H7 (cell line): ENCODE results near the gene GAB2. TPM values are rescaled to one million over a fixed set of nuclear protein-coding genes. Genes with fewer than 3 reads are reported as not detected.

Experiments
- DNase-seq: peaks from one replicate; pipeline ENCODE4 v3.0.0; 2012
- H3K27me3 ChIP-seq: 2 replicates; pipeline ENCODE4 v1.6.0; 2011; ENCODE audit warnings: mild to moderate bottlenecking, low read length; ENCODE audit not compliant: control insufficient read depth, insufficient read depth
- H3K36me3 ChIP-seq: replicated peaks from 2 replicates; pipeline ENCODE4 v1.5.1; 2011; ENCODE audit warnings: low read length; ENCODE audit not compliant: control insufficient read depth, insufficient read depth
- H3K4me3 ChIP-seq: 2 replicates; pipeline ENCODE4 v1.5.1; 2011; ENCODE audit warnings: low read depth, mild to moderate bottlenecking, control low read depth, low read length, moderate library complexity; ENCODE audit not compliant: insufficient read depth
- total RNA-seq: library from RNA; depleted of rRNA; stranded (reverse); fragments of >200 nt; shearing (Covaris generic); gene quantifications from 2 replicates; pipeline ENCODE4 v1.2.3, GENCODE V29; 2014

GAB2 gene
- total RNA-seq, 1 experiment from 2014 or later = 9.6 TPM

- Histone ChIP-seq H3K36me3 (no peaks in the 10 kb centered on the region; the same call in none of the 2 replicates), H3K27me3 (no peaks in the 10 kb centered on the region), H3K4me3 (no peak overlapping the region)
- DNase-seq = no peak
Observed at GRCh38 chr11:78208257-78209165, 209.1 kb downstream of the GAB2 start.

DNA sequence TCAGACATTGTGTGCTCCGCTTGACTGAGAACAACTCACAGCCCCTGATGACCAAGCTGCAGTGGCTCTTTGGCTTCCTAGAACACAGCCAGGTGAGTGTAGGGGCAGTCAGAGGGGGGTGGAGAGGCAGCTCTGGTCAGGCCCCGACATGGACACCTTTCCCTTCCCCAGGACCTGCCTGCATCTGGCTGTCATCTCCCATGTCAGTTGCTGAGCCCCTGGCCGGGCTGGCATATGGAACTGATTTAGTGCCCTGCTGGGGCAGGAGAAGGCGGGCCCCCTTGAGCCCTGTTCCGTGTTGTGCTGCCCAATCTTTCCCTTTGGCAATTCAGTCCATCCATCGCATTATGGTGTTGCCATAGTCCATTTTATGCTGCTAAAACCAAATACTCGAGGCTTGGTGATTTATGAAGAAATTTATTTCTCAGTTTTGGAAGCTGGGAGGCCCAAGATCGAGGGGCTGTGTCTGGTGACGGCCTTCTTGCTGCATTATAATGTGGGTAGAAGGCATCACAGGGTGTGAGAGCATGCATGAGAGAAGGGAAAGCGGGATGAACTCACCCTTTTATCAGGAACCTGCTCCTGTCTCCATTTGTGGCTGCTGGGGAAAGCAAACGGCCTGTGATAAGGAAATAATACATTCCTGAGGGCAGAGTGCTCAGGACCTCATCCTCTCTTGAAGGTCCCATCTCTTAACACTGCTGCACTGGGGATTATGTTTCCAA lies 209.9 kb downstream of the GAB2 start:
- Histone ChIP-seq H3K36me3 (no peaks in the 10 kb centered on the region; the same call in none of the 2 replicates), H3K27me3 (no peaks in the 10 kb centered on the region), H3K4me3 (no peak overlapping the region)
- DNase-seq = no peak

DNA sequence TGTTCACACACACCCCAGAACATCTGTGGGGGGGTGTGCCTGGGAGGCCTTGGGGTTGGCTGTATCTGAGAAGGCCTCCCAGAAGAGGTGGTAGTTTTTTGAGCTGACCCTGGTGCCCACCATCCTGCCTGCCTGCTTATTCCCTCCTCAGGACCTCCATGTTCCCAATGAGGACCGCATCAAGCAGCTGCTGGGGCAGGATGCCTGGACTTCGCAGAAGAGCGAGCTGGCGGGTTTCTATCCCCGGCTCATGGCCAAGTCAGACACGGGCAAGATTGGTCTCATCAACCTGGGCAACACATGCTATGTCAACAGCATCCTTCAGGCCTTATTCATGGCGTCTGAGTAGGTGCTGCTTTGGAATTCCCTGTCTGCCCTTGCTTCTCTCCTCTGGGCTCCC lies 211.9 kb downstream of the GAB2 start:
- H3K27me3 ChIP-seq = no peaks in the 10 kb centered on the region
- no peak overlapping the region for H3K4me3 ChIP-seq
- DNase-seq = no peak
- peaks cover 1% of the 10 kb centered on the region for H3K36me3 ChIP-seq

DNA sequence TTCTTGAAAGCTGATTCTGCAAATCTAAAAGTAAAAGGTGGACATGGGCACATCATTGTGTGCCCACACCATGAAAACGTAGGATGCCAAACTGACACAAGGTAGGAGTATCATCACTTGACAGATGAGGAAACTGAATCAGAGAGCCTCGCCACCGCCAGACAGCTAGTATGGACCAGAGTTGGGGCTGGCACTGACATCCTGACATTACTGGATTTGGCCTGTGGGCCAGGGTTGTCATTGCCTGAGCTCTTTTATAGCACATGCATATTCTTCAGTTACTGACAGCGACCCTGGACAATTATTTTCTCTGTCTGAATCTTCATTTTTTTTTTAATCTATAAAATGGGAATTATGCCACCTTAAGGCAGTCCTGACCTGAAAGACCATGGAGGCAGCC lies 212.4 kb downstream of the GAB2 start:
- Histone ChIP-seq H3K36me3 (peaks cover 1% of the 10 kb centered on the region), H3K27me3 (no peaks in the 10 kb centered on the region), H3K4me3 (no peak overlapping the region)
- DNase-seq = no peak

DNA sequence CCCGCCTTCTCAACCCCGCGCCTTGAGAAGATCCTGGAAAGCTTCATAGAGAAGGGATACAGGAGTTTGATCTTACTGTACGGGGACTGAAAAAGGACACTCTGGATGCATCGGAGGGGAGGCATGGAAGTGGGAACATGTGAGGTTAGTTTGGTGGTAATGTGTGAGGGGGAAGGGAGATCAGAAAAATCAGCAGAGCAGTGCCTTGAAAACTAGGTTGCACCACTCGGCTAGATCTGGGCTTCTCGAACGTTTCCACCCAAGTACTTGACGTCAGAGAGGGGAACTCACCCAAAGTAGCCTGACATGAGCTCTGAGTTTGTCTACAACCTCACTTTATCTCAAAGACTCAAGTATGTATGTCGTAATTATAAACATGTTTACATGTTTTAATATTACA lies 214.4 kb downstream of the GAB2 start:
- Histone ChIP-seq H3K27me3 (no peaks in the 10 kb centered on the region), H3K4me3 (no peak overlapping the region), H3K36me3 (peaks cover 1% of the 10 kb centered on the region)
- DNase-seq = no peak

- no peak overlapping the region for H3K4me3 ChIP-seq
- peaks cover 1% of the 10 kb centered on the region for H3K36me3 ChIP-seq
- no peak for DNase-seq
- no peaks in the 10 kb centered on the region for H3K27me3 ChIP-seq
Observed at GRCh38 chr11:78202733-78203167, 214.9 kb downstream of the GAB2 start.

- Histone ChIP-seq H3K4me3 (no peak overlapping the region), H3K36me3 (peaks cover 1% of the 10 kb centered on the region), H3K27me3 (no peaks in the 10 kb centered on the region)
Observed at GRCh38 chr11:78201096-78201818, 216.4 kb downstream of the GAB2 start.

GRCh38 chr11:78200553-78200952 lies 217.1 kb downstream of the GAB2 start:
- H3K36me3 ChIP-seq = peaks cover 1% of the 10 kb centered on the region
- H3K4me3 ChIP-seq = no peak overlapping the region
- H3K27me3 ChIP-seq = no peaks in the 10 kb centered on the region
- peak; percentile 28 for DNase-seq

More at GRCh38 chr11:78201096-78201818, 216.4 kb downstream of the GAB2 start:
- DNase-seq = no peak

DNA sequence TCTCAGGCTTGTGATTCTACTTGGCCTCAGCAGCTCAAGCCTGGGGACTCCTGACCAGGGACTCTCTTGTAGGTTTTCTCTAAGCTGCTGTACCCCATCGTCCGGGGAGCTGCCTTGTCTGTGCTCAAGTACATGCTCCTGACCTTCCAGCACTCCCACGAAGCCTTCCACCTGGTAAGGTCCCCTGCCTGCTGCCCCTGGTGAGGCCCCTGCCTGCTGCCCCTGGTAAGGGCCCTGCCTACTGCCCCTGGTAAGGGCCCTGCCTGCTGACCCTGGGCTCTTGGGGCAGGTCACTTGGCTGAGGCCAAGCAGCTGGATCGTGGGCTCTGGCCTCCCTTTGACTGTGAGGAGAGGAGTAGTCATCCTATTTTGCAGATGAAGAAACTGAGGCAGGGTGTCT lies 217.6 kb downstream of the GAB2 start:
- Histone ChIP-seq H3K4me3 (no peak overlapping the region), H3K27me3 (no peaks in the 10 kb centered on the region), H3K36me3 (peaks cover 1% of the 10 kb centered on the region)
- no peak for DNase-seq

GRCh38 chr11:78199653-78200015 lies 218.0 kb downstream of the GAB2 start:
- Histone ChIP-seq H3K4me3 (no peak overlapping the region), H3K27me3 (no peaks in the 10 kb centered on the region), H3K36me3 (peaks cover 1% of the 10 kb centered on the region)
- DNase-seq = no peak

- H3K36me3 ChIP-seq = peaks cover 1% of the 10 kb centered on the region
- H3K27me3 ChIP-seq = no peaks in the 10 kb centered on the region
- no peak overlapping the region for H3K4me3 ChIP-seq
- peak; percentile 26 for DNase-seq
Observed at GRCh38 chr11:78199015-78199652, 218.5 kb downstream of the GAB2 start.

- Histone ChIP-seq H3K4me3 (no peak overlapping the region), H3K27me3 (no peaks in the 10 kb centered on the region), H3K36me3 (peaks cover 1% of the 10 kb centered on the region)
- DNase-seq = no peak
Observed at GRCh38 chr11:78197816-78198215, 219.8 kb downstream of the GAB2 start.

GRCh38 chr11:78196661-78197091 lies 220.9 kb downstream of the GAB2 start:
- H3K36me3 ChIP-seq = peaks cover 1% of the 10 kb centered on the region
- DNase-seq = peak; percentile 46
- no peak overlapping the region for H3K4me3 ChIP-seq
- H3K27me3 ChIP-seq = no peaks in the 10 kb centered on the region

DNA sequence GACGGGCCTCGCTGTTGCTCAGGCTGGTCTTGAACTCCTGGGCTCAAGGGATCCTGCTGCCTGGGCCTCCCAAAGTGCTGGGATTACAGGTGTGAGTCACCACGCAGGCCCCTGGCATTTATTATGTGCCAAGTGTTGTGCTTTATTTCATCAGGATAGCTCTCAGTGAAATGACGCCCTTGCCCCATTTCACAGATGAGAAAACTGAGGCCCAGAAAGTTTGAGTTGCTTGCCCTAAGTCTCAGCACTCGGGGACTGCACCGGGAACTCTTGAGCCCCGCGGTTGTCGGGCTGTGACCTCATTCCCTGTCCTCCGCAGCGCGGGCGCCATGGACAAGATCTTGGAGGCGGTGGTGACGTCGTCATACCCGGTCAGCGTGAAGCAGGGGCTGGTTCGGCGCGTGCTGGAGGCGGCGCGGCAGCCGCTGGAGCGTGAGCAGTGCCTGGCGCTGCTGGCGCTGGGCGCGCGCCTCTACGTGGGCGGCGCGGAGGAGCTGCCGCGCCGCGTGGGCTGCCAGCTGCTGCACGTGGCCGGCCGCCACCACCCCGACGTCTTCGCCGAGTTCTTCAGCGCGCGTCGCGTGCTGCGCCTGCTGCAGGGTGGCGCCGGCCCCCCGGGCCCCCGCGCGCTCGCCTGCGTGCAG lies 221.6 kb downstream of the GAB2 start:
- H3K4me3 ChIP-seq = no peak overlapping the region

More for the DNA sequence above, 221.6 kb downstream of the GAB2 start:
- Histone ChIP-seq H3K36me3 (peaks cover 1% of the 10 kb centered on the region), H3K27me3 (no peaks in the 10 kb centered on the region)
- DNase-seq = no peak
